Neural cell (in vitro differentiated cells): ENCODE measurements around the gene TTC13.

Source experiments
- EP300 ChIP-seq: fragments of 450-650 bp; conservative IDR thresholded peaks from 2 replicates; pipeline ENCODE4 v1.6.1; 2014; ENCODE audit warnings: antibody characterized with exemption, mild to moderate bottlenecking, moderate library complexity; ENCODE audit not compliant: poor library complexity, severe bottlenecking
- RAD21 ChIP-seq: fragments of 450-650 bp; conservative IDR thresholded peaks from 2 replicates; pipeline ENCODE4 v1.6.1; 2014; ENCODE audit warnings: antibody characterized with exemption, mild to moderate bottlenecking, moderate library complexity
- SMC3 ChIP-seq: fragments of 450-650 bp; conservative IDR thresholded peaks from 2 replicates; pipeline ENCODE4 v1.6.1; 2014; ENCODE audit warnings: antibody characterized with exemption, mild to moderate bottlenecking, moderate library complexity; ENCODE audit not compliant: poor library complexity
- TF ChIP-seq, protein P1 (sequence below): fragments of 450-650 bp; IDR thresholded peaks from 2 replicates; pipeline ENCODE4 v1.5.1; 2014; ENCODE audit warnings: antibody characterized with exemption, mild to moderate bottlenecking, moderate library complexity; ENCODE audit not compliant: poor library complexity, severe bottlenecking

- TF ChIP-seq, protein P1, sequence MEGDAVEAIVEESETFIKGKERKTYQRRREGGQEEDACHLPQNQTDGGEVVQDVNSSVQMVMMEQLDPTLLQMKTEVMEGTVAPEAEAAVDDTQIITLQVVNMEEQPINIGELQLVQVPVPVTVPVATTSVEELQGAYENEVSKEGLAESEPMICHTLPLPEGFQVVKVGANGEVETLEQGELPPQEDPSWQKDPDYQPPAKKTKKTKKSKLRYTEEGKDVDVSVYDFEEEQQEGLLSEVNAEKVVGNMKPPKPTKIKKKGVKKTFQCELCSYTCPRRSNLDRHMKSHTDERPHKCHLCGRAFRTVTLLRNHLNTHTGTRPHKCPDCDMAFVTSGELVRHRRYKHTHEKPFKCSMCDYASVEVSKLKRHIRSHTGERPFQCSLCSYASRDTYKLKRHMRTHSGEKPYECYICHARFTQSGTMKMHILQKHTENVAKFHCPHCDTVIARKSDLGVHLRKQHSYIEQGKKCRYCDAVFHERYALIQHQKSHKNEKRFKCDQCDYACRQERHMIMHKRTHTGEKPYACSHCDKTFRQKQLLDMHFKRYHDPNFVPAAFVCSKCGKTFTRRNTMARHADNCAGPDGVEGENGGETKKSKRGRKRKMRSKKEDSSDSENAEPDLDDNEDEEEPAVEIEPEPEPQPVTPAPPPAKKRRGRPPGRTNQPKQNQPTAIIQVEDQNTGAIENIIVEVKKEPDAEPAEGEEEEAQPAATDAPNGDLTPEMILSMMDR, result no peak
- TF ChIP-seq EP300, result no peak
- TF ChIP-seq SMC3, result no peak
- no peak for TF ChIP-seq RAD21
These were observed 35.5 kb downstream of the TTC13 start for GRCh38 chr1:230943048-230943593.
